Skeletal muscle tissue (tissue), 4 donors: ENCODE measurements around the gene RASGRF1. TPM values are rescaled to one million over a fixed set of nuclear protein-coding genes. Genes with fewer than 3 reads are reported as not detected.

Experiments
- H3K27ac ChIP-seq: one replicate; pipeline ENCODE4 v1.7.0; 2013; ENCODE audit warnings: mild to moderate bottlenecking, low read depth, low read length, inconsistent platforms
- H3K27me3 ChIP-seq, 3 donors: one replicate each; pipeline ENCODE4 v1.7.0; 2013; ENCODE audit warnings: low read length in 3 of 3; ENCODE audit not compliant: control insufficient read depth in 3 of 3, insufficient read depth in 3 of 3
- H3K36me3 ChIP-seq, 3 donors: one replicate each; pipeline ENCODE4 v1.7.0; 2013; ENCODE audit warnings: low read length in 3 of 3; ENCODE audit not compliant: control insufficient read depth in 3 of 3, insufficient read depth in 3 of 3
- H3K4me1 ChIP-seq, 3 donors: one replicate each; pipeline ENCODE4 v1.7.0; 2013; ENCODE audit warnings: low read length in 3 of 3, mild to moderate bottlenecking in 3 of 3; ENCODE audit not compliant: control insufficient read depth in 3 of 3, insufficient read depth in 3 of 3
- H3K4me3 ChIP-seq, 3 donors: one replicate each; pipeline ENCODE4 v1.7.0; 2013; ENCODE audit warnings: low read length in 3 of 3
- H3K9ac ChIP-seq, 3 donors: one replicate each; pipeline ENCODE4 v1.7.0; 2013; ENCODE audit warnings: low read length in 3 of 3, mild to moderate bottlenecking in 3 of 3, moderate library complexity in 2 of 3, low read depth in 1 of 3
- H3K9me3 ChIP-seq, 3 donors: one replicate each; pipeline ENCODE4 v1.7.0; 2013; ENCODE audit warnings: low read length in 3 of 3; ENCODE audit not compliant: control insufficient read depth in 3 of 3
- total RNA-seq: library from RNA; depleted of rRNA; stranded (reverse); fragments of >200 nt; gene quantifications from one replicate; pipeline ENCODE4 v1.2.3, GENCODE V29; 2014
- donor health status: Osteomylitis.

The RASGRF1 gene
- total RNA-seq, 1 donor from 2014 or later: not detected

GRCh38 chr15:79023918-79024317 lies 66.7 kb downstream of the RASGRF1 start:
- no peaks in the 10 kb centered on the region for H3K4me1 ChIP-seq
- H3K9me3 ChIP-seq: peaks cover 0 to 2% (median 0%) of the 10 kb centered on the region in 3 donors
- no peak overlapping the region for H3K9ac ChIP-seq
- no peak overlapping the region for H3K4me3 ChIP-seq
- H3K36me3 ChIP-seq: no peaks in the 10 kb centered on the region
- peaks cover 0 to 6% (median 3%) of the 10 kb centered on the region in 3 donors for H3K27me3 ChIP-seq
- no peak overlapping the region for H3K27ac ChIP-seq

GRCh38 chr15:79023546-79023890 lies 67.1 kb downstream of the RASGRF1 start:
- peaks cover 0 to 6% (median 3%) of the 10 kb centered on the region in 3 donors for H3K27me3 ChIP-seq
- H3K4me1 ChIP-seq: no peaks in the 10 kb centered on the region
- no peak overlapping the region for H3K27ac ChIP-seq
- H3K9ac ChIP-seq: no peak overlapping the region
- no peaks in the 10 kb centered on the region for H3K36me3 ChIP-seq
- H3K4me3 ChIP-seq: no peak overlapping the region
- peaks cover 0 to 2% (median 0%) of the 10 kb centered on the region in 3 donors for H3K9me3 ChIP-seq

GRCh38 chr15:79018960-79019359 lies 71.6 kb downstream of the RASGRF1 start:
- no peaks in the 10 kb centered on the region for H3K36me3 ChIP-seq
- no peaks in the 10 kb centered on the region for H3K27me3 ChIP-seq
- H3K4me3 ChIP-seq: no peak overlapping the region
- H3K9ac ChIP-seq: no peak overlapping the region
- H3K9me3 ChIP-seq: no peaks in the 10 kb centered on the region
- no peaks in the 10 kb centered on the region for H3K4me1 ChIP-seq
- H3K27ac ChIP-seq: no peak overlapping the region

- no peak overlapping the region for H3K9ac ChIP-seq
- H3K4me3 ChIP-seq: no peak overlapping the region
- H3K9me3 ChIP-seq: no peaks in the 10 kb centered on the region
- H3K36me3 ChIP-seq: no peaks in the 10 kb centered on the region
- H3K27me3 ChIP-seq: no peaks in the 10 kb centered on the region
- no peaks in the 10 kb centered on the region for H3K4me1 ChIP-seq
- H3K27ac ChIP-seq: no peak overlapping the region
These were observed 72.6 kb downstream of the RASGRF1 start for GRCh38 chr15:79017953-79018352.

GRCh38 chr15:79016527-79017170 lies 73.9 kb downstream of the RASGRF1 start:
- Histone ChIP-seq H3K9me3 (no peaks in the 10 kb centered on the region), H3K36me3 (no peaks in the 10 kb centered on the region), H3K27ac (no peak overlapping the region), H3K27me3 (no peaks in the 10 kb centered on the region), H3K4me1 (no peaks in the 10 kb centered on the region), H3K9ac (no peak overlapping the region), H3K4me3 (no peak overlapping the region)

- Histone ChIP-seq H3K27ac (no peak overlapping the region), H3K4me3 (no peak overlapping the region), H3K9me3 (no peaks in the 10 kb centered on the region), H3K4me1 (no peaks in the 10 kb centered on the region), H3K9ac (no peak overlapping the region), H3K27me3 (peaks cover 0 to 4% (median 2%) of the 10 kb centered on the region in 3 donors), H3K36me3 (no peaks in the 10 kb centered on the region)
These were observed 75.2 kb downstream of the RASGRF1 start for GRCh38 chr15:79015416-79015815.

GRCh38 chr15:79010278-79010677 lies 80.3 kb downstream of the RASGRF1 start:
- peaks cover 0 to 5% (median 2%) of the 10 kb centered on the region in 3 donors for H3K27me3 ChIP-seq
- H3K36me3 ChIP-seq: no peaks in the 10 kb centered on the region
- H3K9me3 ChIP-seq: no peaks in the 10 kb centered on the region
- H3K27ac ChIP-seq: no peak overlapping the region
- no peak overlapping the region for H3K4me3 ChIP-seq
- no peaks in the 10 kb centered on the region for H3K4me1 ChIP-seq
- H3K9ac ChIP-seq: no peak overlapping the region

GRCh38 chr15:79009379-79009778 lies 81.2 kb downstream of the RASGRF1 start:
- no peak overlapping the region for H3K9ac ChIP-seq
- H3K4me3 ChIP-seq: no peak overlapping the region

GRCh38 chr15:79008659-79009058 lies 81.9 kb downstream of the RASGRF1 start:
- Histone ChIP-seq H3K4me3 (no peak overlapping the region), H3K9me3 (no peaks in the 10 kb centered on the region), H3K4me1 (peaks cover 2 to 8% (median 6%) of the 10 kb centered on the region in 3 donors), H3K36me3 (no peaks in the 10 kb centered on the region), H3K27me3 (peaks cover 0 to 5% (median 2%) of the 10 kb centered on the region in 3 donors), H3K27ac (no peak overlapping the region), H3K9ac (no peak overlapping the region)

More at GRCh38 chr15:79009379-79009778, 81.2 kb downstream of the RASGRF1 start:
- peaks cover 0 to 5% (median 2%) of the 10 kb centered on the region in 3 donors for H3K27me3 ChIP-seq
- no peaks in the 10 kb centered on the region for H3K9me3 ChIP-seq
- peaks cover 0 to 8% (median 5%) of the 10 kb centered on the region in 3 donors for H3K4me1 ChIP-seq
- H3K36me3 ChIP-seq: no peaks in the 10 kb centered on the region
- H3K27ac ChIP-seq: no peak overlapping the region

- Histone ChIP-seq H3K4me3 (no peak overlapping the region), H3K27me3 (peaks cover 0 to 5% (median 2%) of the 10 kb centered on the region in 3 donors), H3K9me3 (no peaks in the 10 kb centered on the region), H3K27ac (no peak overlapping the region), H3K4me1 (peaks cover 2 to 8% (median 6%) of the 10 kb centered on the region in 3 donors), H3K36me3 (no peaks in the 10 kb centered on the region), H3K9ac (no peak overlapping the region)
These were observed 83.5 kb downstream of the RASGRF1 start for GRCh38 chr15:79007066-79007465.
